Neural cell (in vitro differentiated cells): Measurements from ENCODE around the gene CSGALNACT2.

Experiments used
- CTCF ChIP-seq: fragments of 450-650 bp; IDR thresholded peaks from 2 replicates; pipeline ENCODE4 v1.5.1; 2014; ENCODE audit warnings: antibody characterized with exemption, mild to moderate bottlenecking, moderate library complexity; ENCODE audit not compliant: poor library complexity, severe bottlenecking
- POLR2AphosphoS5 ChIP-seq: IDR thresholded peaks from 2 replicates; pipeline ENCODE4 v1.6.1; 2012

GRCh38 chr10:43111101-43111500, 27.1 kb upstream of the CSGALNACT2 start:
- no peak for TF ChIP-seq CTCF
- TF ChIP-seq POLR2AphosphoS5, result no peak
